Mesodermal cell (in vitro differentiated cells): ENCODE measurements around the gene WDR55.
"Not testable (repeated sequence)": the region's sequence is repeated elsewhere in the genome, so short reads cannot be mapped to it uniquely, and the experiment has no call there.

Experiments used
- H3K27ac ChIP-seq: 2 replicates; pipeline ENCODE4 v1.7.0; 2013; ENCODE audit warnings: mild to moderate bottlenecking, low read depth, low read length, moderate library complexity; ENCODE audit not compliant: severe bottlenecking
- H3K36me3 ChIP-seq: 2 replicates; pipeline ENCODE4 v1.7.1; 2013; ENCODE audit warnings: mild to moderate bottlenecking, low read length, moderate library complexity; ENCODE audit not compliant: control insufficient read depth, insufficient read depth
- H3K4me1 ChIP-seq: one replicate; pipeline ENCODE4 v1.7.1; 2013; ENCODE audit warnings: mild to moderate bottlenecking, low read length; ENCODE audit not compliant: insufficient read depth, control insufficient read depth, poor library complexity, severe bottlenecking
- H3K4me3 ChIP-seq: 2 replicates; pipeline ENCODE4 v1.7.0; 2013; ENCODE audit warnings: low read length, control low read depth, mild to moderate bottlenecking; ENCODE audit not compliant: insufficient read depth, poor library complexity, severe bottlenecking; ENCODE audit errors: extremely low read depth
- H3K9me3 ChIP-seq: 2 replicates; pipeline ENCODE4 v1.7.1; 2013; ENCODE audit warnings: mild to moderate bottlenecking, low read length, moderate library complexity; ENCODE audit not compliant: control insufficient read depth
- WGBS, 2 experiments: methylation state at CpG; one replicate each; pipeline ENCODE4 v1.1.5; 2013; ENCODE audit warnings: missing lambda C conversion rate in 2 of 2; ENCODE audit not compliant: insufficient coverage in 2 of 2; 5-methylcytosine and 5-hydroxymethylcytosine counted together

WDR55 gene

DNA sequence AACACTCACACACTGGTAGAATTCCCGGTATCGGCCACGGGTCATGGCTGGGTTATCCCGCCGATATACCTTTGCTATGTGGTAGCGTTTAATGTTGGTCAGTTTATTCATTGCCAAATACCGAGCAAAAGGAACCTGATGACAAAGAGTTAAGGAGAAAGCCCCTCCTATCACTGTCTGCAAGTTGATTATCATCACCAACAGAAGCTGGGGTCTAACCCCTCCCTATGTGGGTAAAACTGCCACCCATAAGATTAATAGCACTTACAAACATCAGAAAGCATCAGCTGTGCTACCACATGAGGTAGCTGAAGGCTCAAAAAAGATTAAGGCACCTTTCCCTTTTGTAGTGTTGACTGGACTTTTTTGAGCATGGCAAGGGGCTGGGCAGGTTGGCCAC lies 14.3 kb downstream of the WDR55 start:
- no peak overlapping the region for H3K27ac ChIP-seq
- no peaks in the 10 kb centered on the region for H3K9me3 ChIP-seq
- H3K4me1 ChIP-seq: no peaks in the 10 kb centered on the region
- WGBS, 2 experiments: 90% methylated on average over 4 of the region's 7 CpGs; no CpG with 5 or more reads in 1 of the 2 experiments
- no peak overlapping the region for H3K4me3 ChIP-seq
- H3K36me3 ChIP-seq: peaks cover 94% of the 10 kb centered on the region

DNA sequence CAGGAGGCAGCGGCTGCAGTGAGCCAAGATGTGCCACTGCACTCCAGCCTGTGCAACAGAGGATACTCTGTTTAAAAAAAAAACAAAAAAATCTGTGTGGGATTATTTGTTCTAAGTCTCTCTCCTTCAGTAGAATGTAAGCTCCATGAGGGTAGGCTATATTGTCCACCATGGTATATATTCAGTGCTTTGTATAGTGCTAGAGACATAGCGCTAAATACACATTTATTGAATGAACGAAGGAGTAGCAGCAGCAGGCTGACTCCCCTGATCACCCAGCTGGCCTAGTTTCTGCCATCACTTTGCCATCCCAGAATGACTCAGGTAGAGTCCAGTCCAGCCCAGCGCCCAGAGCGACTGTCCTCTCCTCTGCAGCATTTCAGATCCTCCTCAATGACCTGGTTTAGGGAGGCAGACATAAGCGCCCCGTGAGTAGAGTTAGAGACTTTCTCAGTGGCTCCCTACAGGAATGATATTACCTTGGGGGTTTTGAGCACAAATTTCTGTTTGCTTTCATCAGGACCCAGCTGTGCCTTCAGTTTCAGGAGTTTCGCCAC lies 25.8 kb downstream of the WDR55 start:
- H3K4me3 ChIP-seq: peak overlapping the region; percentile 80
- H3K27ac ChIP-seq: peak overlapping the region; percentile 83
- H3K9me3 ChIP-seq: no peaks in the 10 kb centered on the region
- peaks cover 57% of the 10 kb centered on the region for H3K36me3 ChIP-seq
- 65 to 71% methylated on average over 6 to 8 of the region's 8 CpGs for WGBS, 2 experiments
- peaks cover 2% of the 10 kb centered on the region for H3K4me1 ChIP-seq

DNA sequence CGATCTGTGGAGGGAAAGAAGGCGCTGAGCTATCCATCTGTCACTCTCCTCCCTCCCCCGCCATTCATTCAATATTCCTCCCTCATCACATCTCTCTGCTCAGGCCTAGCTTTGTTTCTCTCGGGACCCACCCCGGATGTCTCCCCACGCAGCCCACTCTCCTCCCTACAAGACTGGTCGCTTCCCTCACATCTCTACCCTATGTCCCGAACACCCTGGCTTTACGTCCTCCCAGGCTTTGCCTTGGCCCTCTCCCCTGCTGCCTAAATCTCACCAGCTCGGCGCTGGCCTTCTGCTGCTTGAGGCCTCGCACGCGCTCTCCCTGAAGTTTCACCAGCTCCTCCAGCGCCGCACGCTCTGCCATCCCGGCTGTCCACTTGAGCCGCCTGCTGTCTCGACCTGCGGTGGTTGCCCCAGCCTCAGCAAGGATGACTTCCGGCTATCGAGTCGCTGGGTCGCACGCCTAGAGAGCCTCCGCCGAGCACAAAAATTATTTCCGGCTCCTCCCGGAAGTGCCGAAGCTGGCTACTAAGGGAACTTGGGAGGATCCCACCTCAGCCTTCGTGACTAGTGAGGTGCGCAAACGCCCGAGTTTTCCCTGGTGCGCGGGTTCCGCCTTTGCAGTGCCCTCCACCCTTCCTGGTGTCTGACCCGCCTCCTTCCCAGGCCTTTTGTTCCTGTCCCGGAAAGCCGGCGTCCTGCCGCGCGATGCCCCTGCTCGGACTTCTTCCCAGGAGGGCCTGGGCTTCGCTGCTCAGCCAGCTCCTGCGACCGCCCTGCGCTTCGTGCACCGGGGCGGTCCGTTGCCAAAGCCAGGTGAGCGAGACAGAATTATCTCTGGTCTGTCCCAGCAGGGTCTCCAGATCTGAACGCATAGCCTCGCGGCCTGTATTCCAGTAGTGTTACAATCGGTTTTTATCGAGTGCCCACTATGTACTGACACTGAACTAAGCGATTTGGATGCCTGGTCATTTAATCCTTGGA lies 26.5 kb downstream of the WDR55 start, which contains the start of the genes HARS1 and HARS2:
Gene HARS1 (minus strand): TSS at position 430 of the 984 bp plus-strand sequence. CDS start 66 bp downstream, at position 364.
Gene HARS2 (plus strand): TSS at position 515 of the 984 bp plus-strand sequence. CDS start 194 bp downstream, at position 709.
- Histone ChIP-seq H3K4me3 (peak within 1 kb of the TSS; percentile 80), H3K27ac (peak within 1 kb of the TSS; percentile 83), H3K9me3 (no peaks in the 10 kb centered on the region), H3K36me3 (peaks cover 65% of the 10 kb centered on the region), H3K4me1 (peaks cover 2% of the 10 kb centered on the region)
- WGBS, 2 experiments: 0 to 1% methylated on average over 59 to 60 of the region's 61 CpGs

DNA sequence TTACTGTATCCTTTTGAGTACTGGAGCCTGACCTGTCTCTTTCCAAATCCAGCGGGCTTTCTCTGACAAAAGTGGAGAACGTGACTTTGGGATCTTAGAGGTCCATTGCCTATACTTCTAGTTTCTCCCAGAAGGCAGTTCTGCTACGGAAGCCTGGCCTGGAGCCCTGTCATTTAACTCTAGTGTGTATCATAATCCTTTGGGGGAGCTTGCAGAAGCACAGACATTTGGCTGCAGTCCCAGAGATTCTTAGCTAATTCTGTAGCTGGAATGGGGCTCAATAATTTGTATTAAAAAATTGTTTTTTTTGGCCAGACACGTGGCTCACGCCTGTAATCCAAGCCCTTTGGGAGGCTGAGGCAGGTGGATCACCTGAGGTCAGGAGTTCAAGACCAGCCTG lies 29.6 kb downstream of the WDR55 start:
- 92 to 96% methylated on average over 1 to 5 of the region's 5 CpGs for WGBS, 2 experiments
- H3K27ac ChIP-seq: no peak overlapping the region
- no peaks in the 10 kb centered on the region for H3K9me3 ChIP-seq
- peaks cover 2% of the 10 kb centered on the region for H3K4me1 ChIP-seq
- H3K4me3 ChIP-seq: no peak overlapping the region
- peaks cover 71% of the 10 kb centered on the region for H3K36me3 ChIP-seq

DNA sequence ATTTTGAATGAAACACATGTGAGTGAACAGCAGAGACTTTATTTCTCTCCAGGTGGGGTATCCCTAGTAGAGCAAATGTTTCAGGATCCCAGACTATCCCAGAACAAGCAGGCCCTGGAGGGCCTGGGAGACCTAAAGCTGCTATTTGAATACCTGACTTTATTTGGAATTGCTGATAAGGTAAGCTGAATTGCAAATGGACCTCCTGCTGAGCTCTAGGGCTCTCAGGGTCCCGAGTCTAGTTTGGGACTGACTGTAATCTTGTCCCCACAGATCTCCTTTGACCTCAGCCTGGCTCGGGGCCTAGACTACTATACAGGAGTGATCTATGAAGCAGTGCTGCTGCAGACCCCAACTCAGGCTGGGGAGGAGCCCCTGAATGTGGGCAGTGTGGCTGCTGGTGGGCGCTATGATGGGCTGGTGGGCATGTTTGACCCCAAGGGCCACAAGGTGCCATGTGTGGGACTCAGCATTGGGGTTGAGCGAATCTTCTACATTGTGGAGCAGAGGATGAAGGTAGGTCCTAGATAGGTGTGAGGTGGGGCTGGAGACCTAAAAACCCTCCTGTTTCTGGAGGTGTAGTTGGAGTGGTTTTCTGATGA lies 32.3 kb downstream of the WDR55 start:
- H3K9me3 ChIP-seq: no peaks in the 10 kb centered on the region
- H3K27ac ChIP-seq: no peak overlapping the region
- no peak overlapping the region for H3K4me3 ChIP-seq
- H3K36me3 ChIP-seq: peaks cover 80% of the 10 kb centered on the region
- H3K4me1 ChIP-seq: no peaks in the 10 kb centered on the region
- 86 to 94% methylated on average over 4 of the region's 4 CpGs for WGBS, 2 experiments

DNA sequence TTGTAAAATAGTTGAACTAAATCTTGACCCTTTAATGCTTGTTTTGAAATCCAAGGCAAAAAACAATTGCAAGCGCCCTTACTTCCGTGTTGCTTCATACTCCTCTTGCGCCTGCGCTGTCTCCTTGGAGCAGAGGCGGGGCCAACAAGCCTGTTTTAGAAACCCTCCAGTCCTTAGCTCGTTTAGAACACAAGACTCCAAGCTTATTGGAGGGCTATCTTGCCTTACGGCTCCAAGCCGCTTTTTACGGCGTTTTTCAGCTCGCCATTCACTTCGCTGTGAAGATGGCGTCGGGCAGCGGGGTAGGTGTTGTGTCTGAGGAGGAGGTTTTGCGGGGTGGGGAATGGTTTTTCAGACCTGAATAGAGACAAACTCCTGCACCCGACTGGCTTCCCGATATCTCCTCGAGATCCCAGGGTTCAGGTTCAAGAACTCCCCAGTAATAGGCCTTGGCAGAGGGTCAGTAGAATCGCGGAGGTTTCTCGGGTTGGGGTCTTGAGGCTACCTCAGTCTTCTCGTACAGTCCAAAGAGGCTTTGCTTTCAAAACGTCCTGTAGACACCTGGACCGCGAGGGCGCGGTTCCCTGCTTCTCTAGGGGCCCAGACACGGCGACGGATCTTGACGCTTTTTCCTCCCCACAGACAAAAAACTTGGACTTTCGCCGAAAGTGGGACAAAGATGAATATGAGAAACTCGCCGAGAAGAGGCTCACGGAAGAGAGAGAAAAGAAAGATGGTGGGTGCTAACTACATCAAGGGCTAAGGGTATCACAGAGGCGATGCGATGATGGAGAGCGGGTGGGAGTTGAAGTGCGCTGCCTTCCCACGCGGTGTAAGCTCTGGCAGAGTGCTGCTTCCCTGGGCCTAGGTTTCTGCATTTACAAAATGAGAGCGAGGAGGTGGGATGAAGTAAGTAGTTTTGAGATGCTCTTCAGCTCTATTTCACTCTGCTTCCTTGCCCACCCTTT lies 35.8 kb downstream of the WDR55 start, which contains the start of gene ZMAT2:
Gene ZMAT2 (plus strand): TSS at position 271 of the 968 bp plus-strand sequence. CDS start 14 bp downstream, at position 285.
- peak within 1 kb of the TSS; percentile 59 for H3K27ac ChIP-seq
- H3K4me1 ChIP-seq: no peaks in the 10 kb centered on the region
- H3K9me3 ChIP-seq: no peaks in the 10 kb centered on the region
- peaks cover 89% of the 10 kb centered on the region for H3K36me3 ChIP-seq
- H3K4me3 ChIP-seq: peak within 1 kb of the TSS; percentile 91
- WGBS, 2 experiments: 3 to 6% methylated on average over 21 to 28 of the region's 44 CpGs

DNA sequence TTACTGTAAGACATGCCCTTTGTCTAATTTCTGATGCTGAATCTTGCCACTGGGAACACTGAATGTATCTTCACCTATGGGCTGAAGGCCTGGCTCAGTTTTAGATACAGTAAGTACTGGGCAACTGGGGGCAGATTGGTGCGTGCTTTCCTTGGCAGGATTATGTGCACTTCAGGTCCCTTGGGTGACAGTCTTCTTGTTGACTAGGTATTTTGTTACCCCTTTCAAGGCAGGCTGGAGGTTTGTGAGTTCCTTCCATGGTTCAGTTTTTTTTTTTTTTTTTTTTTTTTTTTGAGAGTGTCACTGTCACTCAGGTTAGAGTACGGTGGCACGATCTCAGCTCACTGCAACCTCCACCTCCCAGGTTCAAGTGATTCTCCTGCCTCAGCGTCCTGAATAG lies 43.1 kb downstream of the WDR55 start:
- Histone ChIP-seq H3K36me3 (peaks cover 50% of the 10 kb centered on the region), H3K9me3 (no peaks in the 10 kb centered on the region), H3K27ac (no peak overlapping the region), H3K4me1 (no peaks in the 10 kb centered on the region), H3K4me3 (no peak overlapping the region)
- WGBS, 2 experiments: 80 to 91% methylated on average over 1 of the region's 4 CpGs

DNA sequence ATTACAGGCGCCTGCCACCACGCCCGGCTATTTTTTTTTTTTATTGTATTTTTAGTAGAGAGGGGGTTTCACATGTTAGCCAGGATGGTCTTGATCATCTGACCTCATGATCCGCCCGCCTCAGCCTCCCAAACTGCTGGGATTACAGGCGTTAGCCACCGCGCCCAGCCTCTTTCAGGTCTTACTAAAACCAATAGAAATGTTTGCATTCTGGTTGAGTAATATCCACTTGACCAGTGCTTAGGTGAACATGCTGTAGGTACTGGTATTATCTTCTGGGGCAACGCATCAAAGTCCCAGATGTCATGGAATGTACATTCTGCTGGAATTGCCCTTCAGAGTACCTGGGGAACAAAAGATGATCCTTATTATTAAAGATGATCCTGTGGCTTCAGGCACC lies 44.1 kb downstream of the WDR55 start:
- H3K27ac ChIP-seq, H3K4me3 ChIP-seq, H3K9me3 ChIP-seq, H3K4me1 ChIP-seq: not testable (repeated sequence)
- peaks cover 40% of the 10 kb centered on the region for H3K36me3 ChIP-seq
- WGBS, 2 experiments: 89 to 100% methylated on average over 2 to 4 of the region's 9 CpGs

DNA sequence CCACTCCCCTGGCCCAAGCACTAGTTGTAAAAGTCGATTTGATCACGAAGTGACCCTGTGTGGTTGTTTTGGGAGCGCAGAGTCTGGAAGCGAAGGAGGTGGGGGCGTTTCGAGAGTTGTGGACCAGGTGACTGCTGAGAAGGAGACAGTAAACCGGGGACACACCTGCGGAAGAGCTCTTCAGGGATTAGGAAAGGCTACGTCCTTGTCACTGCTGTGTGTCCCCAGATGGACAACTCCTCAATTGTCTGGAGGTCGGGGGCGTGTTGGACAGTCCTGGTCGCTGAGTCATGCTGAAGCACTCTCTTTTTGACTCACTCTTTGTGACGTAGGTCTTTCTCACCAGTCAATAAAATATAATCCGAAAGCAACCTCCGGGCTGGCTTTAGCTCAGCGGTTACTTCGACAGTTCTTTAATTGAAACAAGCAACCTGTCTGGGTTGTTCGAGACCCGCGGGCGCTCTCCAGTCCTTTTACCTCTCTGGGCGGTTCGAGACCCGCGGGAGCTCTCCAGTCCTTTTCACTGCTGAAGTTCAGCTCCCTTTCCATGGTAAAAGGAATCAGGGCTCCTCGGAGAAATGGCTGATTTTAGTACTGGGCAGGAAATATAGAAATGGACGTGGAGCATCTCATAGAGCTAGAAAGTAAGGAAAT lies 46.3 kb downstream of the WDR55 start:
- Histone ChIP-seq H3K36me3 (peaks cover 21% of the 10 kb centered on the region), H3K27ac (peak overlapping the region; percentile 95), H3K4me3 (peak overlapping the region; percentile 54), H3K4me1 (no peaks in the 10 kb centered on the region), H3K9me3 (no peaks in the 10 kb centered on the region)
- 4% methylated on average over 25 of the region's 27 CpGs for WGBS, 2 experiments
